GM12878 (cell line): Measurements from ENCODE around the gene DMRTB1. TPM values are rescaled to one million over a fixed set of nuclear protein-coding genes. Genes with fewer than 3 reads are reported as not detected.
A peak's percentile ranks its signal among the peaks of the same experiment; 100 is the strongest.

Experiments used
- ATAC-seq: fragments of 200-7000 bp; cut with Tn5 transposase; 3 replicates; pipeline ENCODE4 v1.9.1; 2020; ENCODE audit warnings: mild to moderate bottlenecking, moderate library complexity
- BruUV-seq: library from RNA; stranded (reverse); fragments of 400-500 nt; replicated peaks from 2 replicates; lab custom pipeline; 2021; lab: Mats Ljungman, UMichigan
- CTCF ChIA-PET: fragments of 300-600 bp; sonication (Branson Sonifier 250); formaldehyde crosslinking; extraction: SDS; loops from one replicate; lab custom pipeline; 2021; ENCODE audit warnings: inconsistent platforms; lab: Yijun Ruan, JAX
- POLR2A ChIA-PET: fragments of 350-600 bp; formaldehyde crosslinking; extraction: SDS; loops from one replicate; lab custom pipeline; 2021; ENCODE audit warnings: inconsistent platforms; lab: Charles Lee
- RAD21 ChIA-PET: fragments of 300-600 bp; sonication (Branson Sonifier 250); formaldehyde crosslinking; loops from one replicate; lab custom pipeline; 2023; ENCODE audit warnings: antibody characterized with exemption; ENCODE audit not compliant: unreplicated experiment; lab: Charles Lee
- SMC1A ChIA-PET: fragments of 300-600 bp; sonication (Branson Sonifier 250); formaldehyde crosslinking; loops from one replicate; lab custom pipeline; 2023; ENCODE audit not compliant: unreplicated experiment, uncharacterized antibody; lab: Charles Lee
- DNase-seq: peaks from one replicate; pipeline ENCODE4 v3.0.0-alpha.2; 2011; ENCODE audit warnings: low read depth, low spot score
- FAIRE-seq: peaks from 3 replicates; lab custom pipeline; 2011; peaks lifted over from hg19 to GRCh38; lab: Jason Lieb, UNC
- H2AFZ ChIP-seq: 2 replicates; pipeline ENCODE4 v1.6.0; 2011; ENCODE audit warnings: low read depth, low read length, control low read depth; ENCODE audit not compliant: control insufficient read depth
- H3K27ac ChIP-seq: 2 replicates; pipeline ENCODE4 v1.5.1; 2011; ENCODE audit warnings: control low read depth; ENCODE audit not compliant: control insufficient read depth, insufficient read depth
- H3K27me3 ChIP-seq, 2 experiments: replicated peaks in 1 of 2; 2 replicates each; pipeline versions ENCODE4 v1.6.0 to v1.6.1; 2011; ENCODE audit warnings: low read length in 1 of 2; ENCODE audit not compliant: control insufficient read depth in 2 of 2, insufficient read depth in 2 of 2
- H3K36me3 ChIP-seq, 2 experiments: 2 replicates each; pipeline ENCODE4 v1.5.1; 2011; ENCODE audit warnings: low read length in 1 of 2; ENCODE audit not compliant: control insufficient read depth in 2 of 2, insufficient read depth in 2 of 2
- H3K4me1 ChIP-seq: 2 replicates; pipeline ENCODE4 v1.6.1; 2011; ENCODE audit warnings: mild to moderate bottlenecking, low read length, moderate library complexity, mixed read lengths; ENCODE audit not compliant: control insufficient read depth, insufficient read depth
- H3K4me2 ChIP-seq: 2 replicates; pipeline ENCODE4 v1.6.0; 2011; ENCODE audit warnings: control low read depth; ENCODE audit not compliant: control insufficient read depth, insufficient read depth
- H3K4me3 ChIP-seq: fragments of 200-600 bp; sonication (generic); 2 replicates; pipeline ENCODE4 v1.5.1; 2016
- H3K79me2 ChIP-seq: 2 replicates; pipeline ENCODE4 v1.6.0; 2011; ENCODE audit warnings: low read length; ENCODE audit not compliant: control insufficient read depth, insufficient read depth
- H3K9ac ChIP-seq: 2 replicates; pipeline ENCODE4 v1.8.0; 2011; ENCODE audit warnings: low read length, control low read depth, mixed read lengths; ENCODE audit not compliant: control insufficient read depth, insufficient read depth
- H3K9me3 ChIP-seq: replicated peaks from 3 replicates; pipeline ENCODE4 v1.5.1; 2011; ENCODE audit warnings: mild to moderate bottlenecking, low read length; ENCODE audit not compliant: control insufficient read depth, insufficient read depth
- H4K20me1 ChIP-seq: 2 replicates; pipeline ENCODE4 v1.6.0; 2011; ENCODE audit not compliant: control insufficient read depth, insufficient read depth
- CBFB ChIP-seq: IDR thresholded peaks from 2 replicates; pipeline ENCODE4 v1.6.1; 2016; ENCODE audit warnings: antibody characterized with exemption, low read depth
- CHD2 ChIP-seq: IDR thresholded peaks from 2 replicates; pipeline ENCODE4 v1.6.1; 2011; ENCODE audit warnings: low read depth, low read length, improper control_type of control experiment, borderline replicate concordance
- CHD4 ChIP-seq: fragments of 200-600 bp; sonication (generic); IDR thresholded peaks from 2 replicates; pipeline ENCODE4 v1.6.1; 2016; ENCODE audit warnings: mild to moderate bottlenecking
- IKZF2 ChIP-seq, 2 experiments: fragments of 450-650 bp; IDR thresholded peaks; 2 replicates each; pipeline ENCODE4 v1.6.1; 2017; ENCODE audit warnings: mild to moderate bottlenecking in 2 of 2, moderate library complexity in 2 of 2
- JUNB ChIP-seq: IDR thresholded peaks from 2 replicates; pipeline ENCODE4 v1.6.1; 2016; ENCODE audit warnings: antibody characterized with exemption, mild to moderate bottlenecking
- MEF2B ChIP-seq: fragments of 450-650 bp; IDR thresholded peaks from 2 replicates; pipeline ENCODE4 v1.6.1; 2018; ENCODE audit warnings: mild to moderate bottlenecking, moderate library complexity; ENCODE audit not compliant: partially characterized antibody, poor library complexity, severe bottlenecking
- MTA2 ChIP-seq: fragments of 450-650 bp; IDR thresholded peaks from 2 replicates; pipeline ENCODE4 v1.6.1; 2016; ENCODE audit warnings: low read depth, mild to moderate bottlenecking, moderate library complexity
- PML ChIP-seq: IDR thresholded peaks from 2 replicates; pipeline ENCODE4 v1.6.1; 2012; ENCODE audit warnings: low read length, inconsistent platforms
- SREBF1 ChIP-seq: IDR thresholded peaks from 2 replicates; pipeline ENCODE4 v1.6.1; 2012; ENCODE audit warnings: mild to moderate bottlenecking, low read length
- TCF3 ChIP-seq: IDR thresholded peaks from 2 replicates; pipeline ENCODE4 v1.6.1; 2012; ENCODE audit warnings: low read depth, mild to moderate bottlenecking, low read length, borderline replicate concordance; ENCODE audit not compliant: insufficient read depth
- WGBS: methylation state at CpG from one replicate; pipeline ENCODE4 v1.1.6; 2016; ENCODE audit warnings: low lambda C conversion rate; ENCODE audit not compliant: insufficient replicate concordance, insufficient coverage; ENCODE audit errors: missing lambda C conversion rate; 5-methylcytosine and 5-hydroxymethylcytosine counted together
- in situ Hi-C: fragments of 300-500 bp; cut with MboI; formaldehyde crosslinking; loops from 9 replicates; pipeline ENCODE4 v1.14.3; 2018; ENCODE audit warnings: mixed read lengths
- intact Hi-C: fragments of 100-400 bp; cut with micrococcal nuclease; formaldehyde crosslinking; loops from one replicate; pipeline ENCODE4 v1.14.2; 2022; ENCODE audit not compliant: unreplicated experiment
- polyA plus RNA-seq, 11 experiments: library from polyadenylated mRNA; depleted of rRNA in 4 of 11; unstranded in 6 of 11; stranded (reverse) in 5 of 11; fragments of >200 nt; fragmentation: Nextera tagmentation in 4 of 11; fragmentation: Illumina TruSeq in 1 of 11; extraction: Ambion mirVana in 4 of 11; extraction: Trizol in 1 of 11; gene quantifications; 1 replicate in 1 of 11; 2 replicates in 10 of 11; pipeline versions ENCODE4 v1.2.1 to v1.2.3, GENCODE V29; 2011 to 2016; ENCODE audit warnings: inconsistent platforms in 2 of 11, missing spikeins in 2 of 11, low read depth in 1 of 11
- total RNA-seq, 4 experiments: library from RNA; depleted of rRNA in 3 of 4; stranded (reverse); fragments of >200 nt in 3 of 4; fragmentation: Illumina TruSeq in 1 of 4; extraction: Trizol in 1 of 4; gene quantifications; 2 replicates each; pipeline versions ENCODE4 v1.2.1 to v1.2.3, GENCODE V29; 2013 to 2021
- TF ChIP-seq, protein P1 (sequence below): IDR thresholded peaks from 2 replicates; pipeline ENCODE4 v1.6.1; 2012; ENCODE audit warnings: low read length, inconsistent platforms
- TF ChIP-seq, protein P2 (sequence below): fragments of 450-650 bp; IDR thresholded peaks from 2 replicates; pipeline ENCODE4 v1.6.1; 2017; ENCODE audit warnings: low read depth, mild to moderate bottlenecking, moderate library complexity

DMRTB1 gene
- total and polyA plus RNA-seq, 10 of the 15 experiments (the other 5 are each of a cell fraction or from before 2014, with no cell fraction given), result not detected

GRCh38 chr1:53477651-53478501, 18.7 kb downstream of the DMRTB1 start:
- H2AFZ ChIP-seq, result no peak overlapping the region
- H3K9ac ChIP-seq, result no peak overlapping the region
- H3K4me1 ChIP-seq, result no peaks in the 10 kb centered on the region
- H4K20me1 ChIP-seq, result no peaks in the 10 kb centered on the region
- in situ Hi-C loops (loop anchor here (25.0 kb wide), 1 partner anchor 484 kb away; no protein-coding TSS in a partner anchor), intact Hi-C loops (loop anchor here (1.0 kb wide), 1 partner anchor 31 kb away; no protein-coding TSS in a partner anchor)
- DNase-seq (no peak), ATAC-seq (peak; percentile 48), FAIRE-seq (no peak)
- ChIA-PET SMC1A (no interaction called here), RAD21 (no interaction called here), CTCF (interaction anchor here (1.1 kb wide), 1 partner anchor 224 kb away, joined by 3 read pairs; no protein-coding TSS in a partner anchor), POLR2A (no interaction called here)
- WGBS, result 22% methylated on average over 12 of the region's 12 CpGs
- H3K36me3 ChIP-seq, result no peaks in the 10 kb centered on the region
- H3K79me2 ChIP-seq, result no peaks in the 10 kb centered on the region
- BruUV-seq, result no TSS peak
- peaks cover 5 to 6% of the 10 kb centered on the region in 2 experiments for H3K27me3 ChIP-seq
- peak in 1 of 2 experiments; percentile 10; a peak in 1 of 4 replicates for TF ChIP-seq IKZF2 (IDR thresholded peaks at IDR 0.05)
- no peak for TF ChIP-seq PML
- peak; percentile 62 for TF ChIP-seq MEF2B
- H3K4me2 ChIP-seq, result no peak overlapping the region
- no peak overlapping the region for H3K4me3 ChIP-seq
- no peak overlapping the region for H3K27ac ChIP-seq
- no peaks in the 10 kb centered on the region for H3K9me3 ChIP-seq

- H3K36me3 ChIP-seq, result no peaks in the 10 kb centered on the region
- no peak overlapping the region for H3K4me3 ChIP-seq
- no peak overlapping the region for H2AFZ ChIP-seq
- ChIA-PET SMC1A (no interaction called here), CTCF (no interaction called here), RAD21 (no interaction called here), POLR2A (no interaction called here)
- 15% methylated on average over 2 of the region's 2 CpGs for WGBS
- peaks cover 5 to 6% of the 10 kb centered on the region in 2 experiments for H3K27me3 ChIP-seq
- H3K79me2 ChIP-seq, result no peaks in the 10 kb centered on the region
- no peak overlapping the region for H3K27ac ChIP-seq
- no peaks in the 10 kb centered on the region for H3K4me1 ChIP-seq
- DNase-seq (no peak), FAIRE-seq (no peak), ATAC-seq (no peak)
- no peak overlapping the region for H3K4me2 ChIP-seq
- H3K9me3 ChIP-seq, result no peaks in the 10 kb centered on the region
- no peaks in the 10 kb centered on the region for H4K20me1 ChIP-seq
- in situ Hi-C loops (loop anchor here (25.0 kb wide), 1 partner anchor 484 kb away; no protein-coding TSS in a partner anchor), intact Hi-C loops (no loop called here)
- H3K9ac ChIP-seq, result no peak overlapping the region
- no TSS peak for BruUV-seq
- TF ChIP-seq MTA2 (no peak), CHD2 (no peak), CHD4 (no peak), MEF2B (no peak), JUNB (no peak), CBFB (no peak), TCF3 (no peak), SREBF1 (no peak)
- TF ChIP-seq, protein P1, sequence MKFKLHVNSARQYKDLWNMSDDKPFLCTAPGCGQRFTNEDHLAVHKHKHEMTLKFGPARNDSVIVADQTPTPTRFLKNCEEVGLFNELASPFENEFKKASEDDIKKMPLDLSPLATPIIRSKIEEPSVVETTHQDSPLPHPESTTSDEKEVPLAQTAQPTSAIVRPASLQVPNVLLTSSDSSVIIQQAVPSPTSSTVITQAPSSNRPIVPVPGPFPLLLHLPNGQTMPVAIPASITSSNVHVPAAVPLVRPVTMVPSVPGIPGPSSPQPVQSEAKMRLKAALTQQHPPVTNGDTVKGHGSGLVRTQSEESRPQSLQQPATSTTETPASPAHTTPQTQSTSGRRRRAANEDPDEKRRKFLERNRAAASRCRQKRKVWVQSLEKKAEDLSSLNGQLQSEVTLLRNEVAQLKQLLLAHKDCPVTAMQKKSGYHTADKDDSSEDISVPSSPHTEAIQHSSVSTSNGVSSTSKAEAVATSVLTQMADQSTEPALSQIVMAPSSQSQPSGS, result no peak
- TF ChIP-seq, protein P2, sequence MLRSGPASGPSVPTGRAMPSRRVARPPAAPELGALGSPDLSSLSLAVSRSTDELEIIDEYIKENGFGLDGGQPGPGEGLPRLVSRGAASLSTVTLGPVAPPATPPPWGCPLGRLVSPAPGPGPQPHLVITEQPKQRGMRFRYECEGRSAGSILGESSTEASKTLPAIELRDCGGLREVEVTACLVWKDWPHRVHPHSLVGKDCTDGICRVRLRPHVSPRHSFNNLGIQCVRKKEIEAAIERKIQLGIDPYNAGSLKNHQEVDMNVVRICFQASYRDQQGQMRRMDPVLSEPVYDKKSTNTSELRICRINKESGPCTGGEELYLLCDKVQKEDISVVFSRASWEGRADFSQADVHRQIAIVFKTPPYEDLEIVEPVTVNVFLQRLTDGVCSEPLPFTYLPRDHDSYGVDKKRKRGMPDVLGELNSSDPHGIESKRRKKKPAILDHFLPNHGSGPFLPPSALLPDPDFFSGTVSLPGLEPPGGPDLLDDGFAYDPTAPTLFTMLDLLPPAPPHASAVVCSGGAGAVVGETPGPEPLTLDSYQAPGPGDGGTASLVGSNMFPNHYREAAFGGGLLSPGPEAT, result no peak
These were observed 19.3 kb downstream of the DMRTB1 start for GRCh38 chr1:53478502-53478818.
